GM10847 (cell line): ENCODE measurements around the gene PLEKHA5.

Experiments used
- POLR2A ChIP-seq: IDR thresholded peaks from 2 replicates; pipeline ENCODE4 v1.6.1; 2011; ENCODE audit not compliant: insufficient read length; ENCODE audit errors: extremely low read depth

The PLEKHA5 gene

GRCh38 chr12:19129486-19130223 is at the start of gene PLEKHA5:
TSS of gene PLEKHA5 (plus strand) at chr12:19129733. CDS start at chr12:19129800, 67 bp downstream.
- TF ChIP-seq POLR2A: no peak

GRCh38 chr12:19080918-19081317 is 48.6 kb upstream of the PLEKHA5 start:
- no peak for TF ChIP-seq POLR2A

- no peak for TF ChIP-seq POLR2A
Observed at GRCh38 chr12:19082365-19082911, 47.1 kb upstream of the PLEKHA5 start.

- TF ChIP-seq POLR2A: no peak
Observed at GRCh38 chr12:19084547-19084946, 45.0 kb upstream of the PLEKHA5 start.

GRCh38 chr12:19085090-19085489 is 44.4 kb upstream of the PLEKHA5 start:
- no peak for TF ChIP-seq POLR2A

GRCh38 chr12:19088606-19089005 is 40.9 kb upstream of the PLEKHA5 start:
- no peak for TF ChIP-seq POLR2A

- no peak for TF ChIP-seq POLR2A
Observed at GRCh38 chr12:19093218-19093617, 36.3 kb upstream of the PLEKHA5 start.

- no peak for TF ChIP-seq POLR2A
Observed at GRCh38 chr12:19095331-19095730, 34.2 kb upstream of the PLEKHA5 start.

GRCh38 chr12:19095756-19096480 is 33.6 kb upstream of the PLEKHA5 start:
- no peak for TF ChIP-seq POLR2A

- no peak for TF ChIP-seq POLR2A
Observed at GRCh38 chr12:19105463-19105862, 24.1 kb upstream of the PLEKHA5 start.

- no peak for TF ChIP-seq POLR2A
Observed at GRCh38 chr12:19107750-19108149, 21.8 kb upstream of the PLEKHA5 start.

- no peak for TF ChIP-seq POLR2A
Observed at GRCh38 chr12:19110221-19110940, 19.2 kb upstream of the PLEKHA5 start.

GRCh38 chr12:19113464-19113863 is 16.1 kb upstream of the PLEKHA5 start:
- TF ChIP-seq POLR2A: no peak

- TF ChIP-seq POLR2A: no peak
Observed at GRCh38 chr12:19115285-19115684, 14.2 kb upstream of the PLEKHA5 start.

- no peak for TF ChIP-seq POLR2A
Observed at GRCh38 chr12:19119440-19119839, 10.1 kb upstream of the PLEKHA5 start.
